Left lobe of liver (tissue), 2 donors: ENCODE results near the gene YJEFN3. TPM values are rescaled to one million over a fixed set of nuclear protein-coding genes. Genes with fewer than 3 reads are reported as not detected.

Source experiments
- ATAC-seq: fragments of 200-7000 bp; cut with Tn5 transposase; one replicate; pipeline ENCODE4 v1.9.1; 2020; ENCODE audit warnings: mild to moderate bottlenecking, moderate library complexity
- DNase-seq: peaks from one replicate; pipeline ENCODE4 v3.0.0-alpha.2; 2020; ENCODE audit warnings: low spot score
- total RNA-seq: library from RNA; stranded (reverse); gene quantifications from one replicate; pipeline ENCODE4 v1.2.1, GENCODE V29; 2021
- donor health status: DM: no; HTN: no; CAD: no; lungs with moderate emphysema.
- donor health status: DM: no; HTN: yes; CAD: no.

Gene YJEFN3
- total RNA-seq, 1 donor from 2014 or later = 5.9 TPM

DNA sequence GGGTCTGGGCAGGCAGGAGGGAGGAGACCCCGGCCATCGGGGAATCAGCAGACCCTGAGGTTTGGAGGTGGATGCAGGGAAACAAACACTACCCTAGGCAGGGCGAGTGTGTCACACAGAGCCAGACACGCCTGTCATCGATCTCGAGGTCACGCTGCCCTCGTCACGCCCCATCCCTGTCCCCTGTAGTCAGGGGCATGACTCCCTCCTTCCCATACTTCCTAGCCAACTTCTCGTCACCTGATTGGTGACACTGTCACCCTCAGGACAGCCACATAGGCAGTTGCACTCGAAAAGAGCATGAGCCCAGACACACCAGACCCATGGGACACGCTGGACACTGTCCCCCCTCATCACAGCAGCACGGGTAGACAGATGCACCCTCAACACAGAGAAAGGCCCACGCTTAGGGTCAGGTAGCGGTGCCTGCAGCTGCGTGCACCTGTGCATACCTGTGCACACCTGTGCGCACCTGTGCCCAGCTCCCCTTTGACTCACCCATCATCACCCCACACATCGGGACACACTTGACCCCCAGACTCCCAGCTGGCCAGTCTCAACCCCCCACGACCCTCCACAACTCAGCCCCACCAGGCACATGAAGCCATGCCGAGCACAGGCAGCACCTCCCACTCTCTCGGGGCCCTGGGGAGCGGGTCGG is 21.2 kb downstream of the YJEFN3 start:
- no peak for ATAC-seq
- DNase-seq = no peak

DNA sequence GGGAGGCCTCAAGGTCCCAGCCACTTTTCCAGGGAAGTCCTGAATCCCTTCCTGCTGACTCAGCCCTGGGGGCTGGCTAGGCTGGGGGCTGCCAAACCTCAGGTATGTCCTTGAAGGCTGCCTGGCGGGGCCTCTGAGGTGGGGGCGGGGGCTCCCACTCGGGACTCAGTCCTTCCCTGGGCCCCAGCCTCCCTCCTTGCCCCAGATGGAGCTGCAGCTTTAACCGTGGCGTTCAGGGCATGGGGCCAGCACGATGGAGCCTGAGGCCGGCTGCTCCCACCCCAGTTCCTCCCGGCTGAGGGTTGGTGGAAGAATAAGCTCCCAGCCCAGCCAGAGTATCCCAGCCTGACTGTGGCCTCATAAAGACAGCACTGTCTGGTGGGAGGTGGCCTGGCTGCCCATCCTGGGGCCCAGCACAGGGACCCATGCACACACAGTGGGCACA is 21.8 kb downstream of the YJEFN3 start:
- ATAC-seq (no peak), DNase-seq (no peak)

DNA sequence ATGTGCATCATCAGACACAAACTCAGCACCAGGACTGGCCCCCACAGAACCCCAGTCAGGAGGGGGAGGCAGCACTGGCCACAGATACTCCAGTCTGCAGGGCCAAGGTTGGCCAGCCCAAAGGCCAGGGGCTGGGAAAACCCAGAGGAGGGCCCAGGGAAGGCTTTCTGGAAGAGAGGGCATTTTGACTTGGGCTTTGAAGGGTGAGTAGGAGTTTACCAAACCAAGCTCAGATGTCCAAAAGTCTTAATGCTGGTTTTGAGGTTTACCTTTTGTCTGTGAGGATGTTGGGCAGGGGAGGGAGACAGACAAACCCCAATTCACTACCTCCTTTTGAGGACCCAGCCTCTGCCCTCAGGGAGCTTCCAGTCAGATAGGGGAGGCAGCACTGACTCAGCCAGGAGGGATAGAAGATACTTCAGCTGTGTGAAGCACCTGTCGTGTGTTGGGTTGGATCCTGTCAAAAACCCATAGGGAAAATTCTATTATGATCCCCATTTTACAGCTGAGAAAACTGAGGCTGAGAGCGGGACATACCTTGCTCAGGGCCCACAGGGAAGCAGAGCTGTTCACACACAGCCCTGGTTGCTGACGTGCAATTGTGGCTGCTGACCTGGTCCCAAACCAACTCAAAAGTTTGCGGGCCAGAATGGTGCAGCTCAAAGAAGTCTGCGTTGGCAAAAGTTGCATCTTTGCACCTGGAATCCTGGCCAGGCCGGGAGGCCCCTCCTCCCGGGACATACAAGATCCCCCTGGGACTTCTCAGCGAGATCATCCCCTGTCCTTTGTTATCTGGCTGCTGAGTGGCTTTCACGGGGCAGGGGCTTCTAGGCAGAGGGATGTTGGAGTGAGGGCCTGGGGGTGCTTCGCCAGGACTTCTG is 22.5 kb downstream of the YJEFN3 start:
- DNase-seq (no peak), ATAC-seq (no peak)

DNA sequence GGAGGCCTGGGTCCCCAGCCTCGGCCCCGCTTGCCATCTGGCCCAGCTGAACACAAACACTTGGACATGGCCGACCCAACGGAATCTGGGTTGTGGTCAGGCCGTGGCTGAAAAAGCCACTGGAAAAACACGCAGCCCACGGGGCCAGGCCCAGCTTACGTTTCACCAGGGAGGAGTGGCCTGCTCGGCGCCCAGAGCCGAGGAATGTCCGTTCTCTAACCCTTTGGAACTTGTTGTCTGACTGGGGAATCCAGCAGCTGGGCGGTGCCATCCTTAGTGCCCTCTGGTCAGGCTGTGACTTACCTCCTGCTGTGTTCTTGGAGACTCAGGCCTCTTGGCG is 23.1 kb downstream of the YJEFN3 start:
- no peak for DNase-seq

DNA sequence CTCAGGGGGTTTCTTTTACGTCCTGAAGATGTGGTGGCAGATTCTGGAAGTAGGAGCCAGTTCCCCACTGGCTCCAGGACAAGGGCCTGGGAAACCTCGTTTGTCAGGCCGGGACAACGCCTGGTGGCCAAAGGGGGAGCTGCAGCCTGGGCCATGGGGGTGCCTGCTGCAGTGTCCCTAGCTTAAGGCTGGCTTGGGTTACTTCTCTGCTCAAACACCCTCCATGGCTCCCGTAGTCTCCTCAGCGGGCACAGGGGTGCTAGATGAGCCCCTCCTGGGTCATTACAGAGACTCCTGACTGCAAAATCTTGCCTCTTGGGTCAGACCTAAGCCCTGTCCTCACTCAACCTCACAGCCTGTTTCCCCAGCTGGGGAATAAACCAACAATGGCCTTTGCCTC is 24.1 kb downstream of the YJEFN3 start:
- peak; percentile 42 for ATAC-seq
- no peak for DNase-seq

More for the DNA sequence above, 23.1 kb downstream of the YJEFN3 start:
- ATAC-seq = no peak

DNA sequence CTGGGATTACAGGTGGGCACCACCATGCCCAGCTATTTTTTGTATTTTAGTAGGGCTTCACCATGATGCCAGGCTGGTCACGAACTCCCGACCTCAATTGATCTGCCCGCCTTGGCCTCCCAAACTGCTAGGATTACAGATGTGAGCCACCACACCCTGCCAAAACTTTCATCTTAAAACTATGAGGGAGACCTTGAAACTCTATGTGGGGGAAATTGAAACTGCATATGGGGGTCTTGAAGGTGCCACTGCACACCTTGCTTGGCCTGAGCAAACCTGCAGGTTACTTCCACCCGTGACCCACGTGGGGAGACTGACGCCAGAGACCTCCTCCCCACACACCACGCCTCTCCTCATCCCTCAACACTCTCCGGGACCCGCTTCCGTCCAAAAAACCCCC is 25.0 kb downstream of the YJEFN3 start:
- DNase-seq (no peak), ATAC-seq (no peak)

DNA sequence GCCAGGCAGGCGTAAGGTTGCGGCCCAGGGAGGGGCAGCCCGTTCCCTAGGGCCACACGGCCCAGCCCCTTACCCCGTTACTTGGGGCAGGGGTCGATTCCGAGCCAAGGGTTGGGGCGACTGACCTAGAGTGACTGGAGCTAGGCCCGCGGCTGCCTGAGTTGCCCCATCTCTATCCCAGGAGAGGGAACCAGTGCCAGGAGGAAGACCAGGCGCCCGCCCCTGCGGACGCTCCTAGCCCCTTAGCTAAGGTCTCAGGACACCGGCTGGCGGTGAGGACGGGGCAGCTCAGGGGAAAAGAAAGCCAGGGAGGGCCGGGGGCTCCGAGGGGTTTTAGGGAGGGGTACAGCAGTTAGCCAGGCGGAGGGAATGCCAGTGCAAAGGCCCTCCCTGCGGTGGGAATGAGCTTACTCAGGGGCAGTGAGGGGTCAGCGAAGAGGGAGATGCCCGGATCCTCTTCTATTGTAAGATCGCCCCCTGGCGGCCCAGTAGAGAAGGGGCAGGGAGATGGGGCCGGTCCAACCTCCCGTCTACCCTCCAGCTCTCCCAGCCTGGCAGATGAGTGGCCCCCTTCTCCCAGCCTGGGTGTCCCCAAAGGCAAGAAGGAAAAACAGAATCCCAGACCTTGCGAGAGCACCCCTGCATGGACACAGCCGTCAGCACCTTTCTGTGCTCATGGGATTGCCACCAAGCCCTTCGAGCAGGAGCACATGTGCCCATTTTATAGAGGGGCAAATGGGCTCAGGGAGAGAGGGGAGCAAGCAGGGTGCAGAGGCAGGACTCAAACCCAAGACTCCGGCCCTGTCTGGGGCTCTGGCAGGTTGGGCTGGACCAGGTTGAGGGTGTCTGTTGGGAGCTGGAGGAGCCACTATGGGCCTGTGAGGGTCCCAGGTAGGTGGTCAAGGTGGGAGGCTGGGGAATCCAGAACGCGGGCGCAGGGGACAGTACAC is 25.6 kb downstream of the YJEFN3 start:
- ATAC-seq (peak; percentile 66), DNase-seq (no peak)

DNA sequence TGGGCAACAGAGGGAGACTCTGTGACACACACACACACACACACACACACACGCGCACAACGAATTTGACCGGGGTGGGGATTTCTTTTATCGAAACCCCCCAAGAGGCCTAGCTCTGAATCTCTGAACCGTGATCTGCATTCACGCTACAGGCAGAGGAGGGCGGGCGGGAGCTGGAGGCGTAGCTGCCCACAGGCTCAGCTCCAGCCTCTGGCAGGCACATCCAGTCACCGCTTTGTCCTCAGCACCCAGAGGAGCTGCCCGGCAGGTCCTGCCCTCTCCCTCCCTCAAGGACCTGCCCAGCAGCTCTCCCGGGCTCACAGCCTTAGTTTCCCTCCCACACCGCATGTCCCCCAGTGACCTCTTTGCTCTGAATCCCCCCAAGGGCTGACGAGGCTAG is 29.3 kb downstream of the YJEFN3 start:
- DNase-seq (no peak), ATAC-seq (no peak)

DNA sequence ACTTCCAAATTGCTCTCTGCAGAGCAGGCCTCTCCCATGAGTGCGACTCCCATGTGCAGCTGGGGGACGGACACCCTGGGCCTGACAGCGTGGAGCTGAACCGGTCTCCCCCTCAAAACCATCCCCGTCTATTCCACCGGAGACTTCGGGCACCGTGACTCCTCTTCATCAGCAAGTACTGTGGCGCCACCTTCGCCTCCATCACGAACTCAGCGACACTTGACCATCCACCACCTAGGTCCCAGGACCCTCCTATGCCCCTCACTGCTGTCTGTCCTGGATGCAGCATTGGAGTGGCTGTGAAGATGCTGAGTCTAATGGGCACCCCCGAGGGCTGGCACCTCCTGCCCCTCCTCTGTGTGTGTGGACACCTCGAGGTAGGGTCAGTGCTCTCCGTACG is 29.9 kb downstream of the YJEFN3 start:
- ATAC-seq = no peak
- DNase-seq = no peak

DNA sequence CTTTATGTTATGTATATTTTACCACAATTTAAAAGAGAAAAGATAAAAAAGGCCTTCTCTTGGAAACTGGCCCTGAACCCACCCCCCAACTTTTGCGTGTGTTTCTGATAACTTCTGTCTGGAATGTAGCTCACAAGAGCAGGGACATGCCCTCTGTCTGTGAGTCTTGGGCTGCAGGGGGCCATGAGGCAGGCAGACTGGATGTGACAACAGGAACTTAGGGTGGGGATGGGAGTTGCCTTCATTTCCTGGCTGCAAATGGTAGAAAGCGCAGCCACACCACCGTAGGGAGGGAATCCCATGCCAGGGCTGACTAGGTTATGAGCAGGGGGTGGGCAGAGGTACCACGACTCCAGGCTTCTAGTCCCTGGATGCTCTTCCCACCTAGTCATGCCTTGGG is 31.2 kb downstream of the YJEFN3 start:
- no peak for DNase-seq
- ATAC-seq = no peak

DNA sequence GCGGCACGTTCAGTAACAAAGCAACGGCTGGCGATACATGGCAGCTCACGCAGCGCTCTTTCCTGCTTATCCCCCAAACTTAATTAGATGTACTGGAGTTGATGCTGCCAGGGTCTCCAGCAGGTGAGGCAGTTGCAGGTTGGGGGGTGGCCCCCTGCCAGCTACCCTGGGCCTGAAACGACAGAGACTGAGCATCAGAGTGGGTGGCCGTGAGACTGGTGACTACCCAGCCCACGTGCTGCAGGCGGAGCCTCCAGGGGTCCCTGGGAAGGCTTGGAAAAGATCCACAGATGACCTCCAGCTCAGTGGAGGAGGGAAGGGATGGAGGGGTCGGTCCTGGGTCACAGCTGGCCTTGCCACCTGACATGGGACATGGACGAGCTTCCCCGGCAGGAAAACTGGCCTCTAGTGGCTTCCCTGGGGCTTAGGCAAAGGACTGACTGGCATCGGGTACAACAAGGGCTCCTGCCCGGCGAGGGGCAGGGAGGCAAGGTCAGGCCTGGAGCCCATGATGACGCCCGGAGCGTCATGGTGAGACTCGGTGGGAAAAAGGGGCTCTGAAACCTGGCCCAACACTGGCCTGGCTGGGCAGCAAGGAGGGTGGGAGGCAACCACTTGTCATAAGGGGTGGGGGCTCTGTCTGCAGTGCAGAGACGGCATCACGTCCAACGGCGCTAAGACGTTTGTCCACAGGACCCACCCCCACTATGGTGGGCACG is 33.4 kb downstream of the YJEFN3 start:
- no peak for ATAC-seq

DNA sequence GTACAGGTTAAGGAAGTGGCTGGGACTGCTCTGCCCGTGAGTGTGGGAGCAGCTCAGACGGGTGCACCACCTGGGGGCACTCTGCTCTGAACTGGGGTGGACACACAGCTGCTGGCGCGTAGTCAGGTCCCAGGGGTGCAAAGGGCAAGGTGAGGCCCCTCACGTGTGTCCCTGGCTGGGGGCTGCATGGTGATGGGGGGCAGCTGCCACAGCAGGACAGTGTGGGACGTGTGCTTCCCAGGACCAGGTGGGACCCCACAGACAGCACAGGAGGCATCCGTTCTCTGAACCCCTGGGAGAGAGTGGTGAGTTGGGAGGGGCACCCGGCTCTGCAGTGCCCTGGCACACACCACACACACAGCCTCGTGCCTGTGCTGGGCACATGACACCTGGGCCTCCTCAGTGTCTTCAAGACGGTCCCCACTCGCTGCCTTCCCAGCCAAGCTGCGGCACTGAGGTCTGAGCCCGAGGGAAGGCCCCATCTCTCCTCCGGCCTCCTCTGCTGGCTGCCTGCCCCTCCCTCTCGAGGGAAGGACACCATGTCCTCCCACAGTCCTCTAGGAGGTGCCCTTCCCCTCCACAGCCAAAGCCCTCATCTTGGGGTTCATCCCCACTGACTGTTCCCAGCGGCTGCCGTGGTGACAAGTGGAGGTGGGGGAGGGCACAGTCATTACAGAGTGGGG is 34.1 kb downstream of the YJEFN3 start:
- DNase-seq (no peak), ATAC-seq (no peak)

More for the DNA sequence above, 33.4 kb downstream of the YJEFN3 start:
- no peak for DNase-seq

DNA sequence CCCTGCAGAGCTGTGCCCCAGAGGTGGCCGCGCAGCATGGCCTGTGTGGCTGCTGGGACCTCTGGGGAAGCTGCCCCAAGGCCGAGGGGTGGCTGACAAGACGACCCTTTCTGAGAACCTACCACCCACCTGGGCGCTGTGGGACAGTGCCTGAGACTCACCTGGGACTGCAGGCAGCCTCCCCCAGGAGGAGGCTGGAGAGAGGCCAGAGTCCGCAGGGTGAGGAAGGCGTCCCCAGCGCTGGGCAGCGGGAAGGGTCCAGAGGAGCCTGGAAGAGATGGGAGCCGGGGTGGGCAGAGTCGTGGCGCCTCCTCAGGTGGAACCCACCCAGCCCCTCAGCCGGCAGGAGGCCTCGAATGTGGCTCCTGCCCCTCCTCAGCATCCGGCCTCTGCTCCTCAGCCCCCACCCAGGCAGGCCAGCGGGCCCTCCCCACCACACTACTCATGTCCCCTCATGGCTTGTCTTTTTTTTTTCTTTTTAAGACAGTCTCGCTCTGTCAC is 34.7 kb downstream of the YJEFN3 start:
- ATAC-seq = no peak
- no peak for DNase-seq

DNA sequence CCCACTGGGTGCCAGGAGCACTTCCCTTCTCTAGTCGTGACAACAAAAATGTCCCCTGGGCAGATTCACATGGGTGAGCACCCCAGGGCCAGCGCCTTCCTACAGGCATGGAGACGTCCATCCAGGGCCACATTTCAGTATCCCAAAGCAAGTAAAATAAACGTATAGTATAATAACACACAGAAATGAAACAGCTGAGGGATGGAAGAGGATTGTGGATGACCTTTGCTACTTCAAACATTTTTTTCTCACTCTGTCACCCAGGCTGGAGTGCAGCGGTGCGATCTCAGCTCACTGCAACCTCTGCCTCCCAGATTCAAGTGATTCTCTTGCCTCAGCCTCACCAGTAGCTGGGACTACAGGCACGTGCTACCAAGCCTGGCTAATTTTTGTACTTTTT is 37.6 kb downstream of the YJEFN3 start:
- DNase-seq (no peak), ATAC-seq (no peak)

DNA sequence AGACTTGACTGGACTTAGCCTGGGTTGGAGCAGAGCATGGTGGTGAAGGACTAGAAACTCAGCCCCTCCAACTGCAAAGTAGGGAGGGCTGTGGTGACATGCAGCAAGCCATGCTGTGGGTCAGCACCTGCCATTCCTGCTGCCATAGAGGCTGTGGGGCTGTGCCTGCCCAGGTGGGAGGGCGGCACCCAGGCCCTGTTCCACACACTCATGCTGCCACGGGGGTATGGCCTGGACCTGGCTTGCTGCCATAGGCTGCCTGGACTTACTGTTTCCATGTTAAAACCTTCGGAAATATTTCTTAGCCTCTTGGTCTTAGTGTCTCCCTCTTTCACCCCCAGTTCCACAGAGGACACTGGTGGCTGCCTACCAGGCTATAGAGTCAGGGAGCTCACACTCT is 38.7 kb downstream of the YJEFN3 start:
- DNase-seq (no peak), ATAC-seq (no peak)

DNA sequence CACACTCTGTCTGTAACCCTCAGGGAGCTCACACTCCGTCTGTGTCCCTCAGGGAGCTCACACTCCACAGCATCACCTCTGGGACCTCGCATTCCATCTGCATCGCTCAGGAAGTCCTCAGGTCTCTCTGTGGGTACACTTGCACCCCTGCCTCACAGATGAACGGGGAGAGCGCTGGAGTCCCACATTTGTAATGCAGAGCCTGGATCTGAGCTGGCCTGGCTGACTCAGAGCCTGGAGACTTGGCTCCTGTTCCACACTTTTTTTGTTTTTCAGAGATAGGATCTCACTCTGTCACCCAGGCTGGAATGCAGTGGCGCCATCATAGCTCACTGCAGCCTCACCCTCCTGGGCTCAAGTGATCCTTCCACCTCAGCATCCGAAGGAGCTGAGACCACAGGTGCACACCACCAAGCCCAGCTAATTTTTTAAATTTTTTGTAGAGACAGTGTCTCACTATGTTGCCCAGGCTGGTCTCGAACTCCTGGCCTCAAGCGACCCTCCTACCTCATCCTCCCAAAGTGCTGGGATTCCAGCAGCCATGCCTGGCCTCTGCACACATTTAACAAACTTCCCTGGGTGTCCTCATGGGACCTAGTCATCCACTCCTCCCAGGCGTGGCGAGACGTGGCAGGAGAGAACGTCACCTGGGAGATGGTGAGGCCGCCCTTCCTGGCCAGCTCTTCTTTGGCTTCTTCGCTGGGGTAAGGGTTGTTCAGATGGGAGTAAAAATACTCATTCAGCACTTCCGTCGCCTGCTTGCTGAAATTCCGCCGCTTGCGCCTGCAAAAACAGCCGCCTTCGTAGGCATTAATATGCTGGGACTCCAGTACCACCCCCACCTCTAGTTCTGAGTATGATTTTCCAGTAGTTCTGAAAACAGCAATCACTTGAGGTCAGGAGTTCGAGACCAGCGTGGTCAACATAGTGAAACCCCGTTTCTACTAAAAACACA is 40.4 kb downstream of the YJEFN3 start:
- DNase-seq (no peak), ATAC-seq (no peak)

DNA sequence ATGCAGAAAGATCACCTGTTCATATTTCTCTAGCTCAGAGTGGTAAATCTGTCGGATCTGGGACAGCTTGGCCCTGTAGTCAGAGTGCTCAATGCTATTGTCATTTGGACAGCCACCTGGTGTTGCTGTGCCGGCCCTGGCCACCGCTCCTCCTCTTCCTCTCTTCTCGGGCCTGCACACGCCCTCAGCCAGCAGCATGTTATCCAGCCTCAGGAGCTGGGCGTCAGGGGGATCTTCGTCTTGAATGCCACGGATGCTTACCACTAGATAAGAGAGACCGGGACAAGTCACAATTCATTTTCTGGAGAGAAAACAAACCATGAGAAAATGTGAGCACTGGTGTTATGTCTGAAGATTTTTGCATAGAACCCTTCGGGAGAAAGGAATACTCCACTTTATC is 41.9 kb downstream of the YJEFN3 start:
- DNase-seq (no peak), ATAC-seq (no peak)

DNA sequence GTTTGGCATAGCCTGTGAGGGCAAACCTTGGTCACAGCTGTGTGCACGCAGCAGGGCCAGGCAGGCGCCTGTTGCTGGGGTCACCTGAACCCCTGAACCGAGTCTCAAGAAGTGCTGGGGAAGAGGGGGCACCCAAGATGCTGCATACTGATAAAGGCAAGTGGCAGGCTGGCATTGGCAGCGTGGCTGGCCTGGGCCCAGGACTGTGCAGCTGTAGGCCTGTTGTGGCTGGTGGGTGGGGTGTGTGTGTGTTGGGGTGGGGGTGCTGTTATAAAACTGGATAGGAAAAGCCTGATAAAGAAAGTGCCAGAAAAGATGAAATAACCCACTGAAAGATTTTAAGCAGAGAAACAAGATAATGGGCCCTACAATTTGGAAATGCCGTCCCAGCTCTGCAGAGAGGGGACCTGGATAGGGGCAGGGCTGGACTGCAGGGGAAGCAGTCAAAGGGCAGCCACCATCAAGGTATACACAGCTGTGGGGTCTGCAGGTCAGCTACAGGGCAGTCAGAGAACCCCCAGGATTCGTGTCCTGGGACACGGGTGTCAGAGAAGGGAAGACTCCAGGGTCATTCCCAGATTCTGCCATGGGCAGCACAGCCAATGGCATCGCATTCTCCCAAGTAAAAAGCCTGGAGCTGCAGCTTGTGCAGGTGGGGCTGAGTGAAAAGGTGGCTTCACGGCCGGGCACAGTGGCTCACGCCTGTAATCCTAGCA is 42.5 kb downstream of the YJEFN3 start:
- ATAC-seq (no peak), DNase-seq (no peak)
